ENCODE measurements around the gene KRTAP19-4.
"Not testable (repeated sequence)": the region's sequence is repeated elsewhere in the genome, so short reads cannot be mapped to it uniquely, and the experiment has no call there.

The KRTAP19-4 gene, protein sequence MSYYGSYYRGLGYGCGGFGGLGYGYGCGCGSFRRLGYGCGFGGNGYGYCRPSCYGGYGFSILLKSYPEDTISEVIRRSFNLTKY

DNA sequence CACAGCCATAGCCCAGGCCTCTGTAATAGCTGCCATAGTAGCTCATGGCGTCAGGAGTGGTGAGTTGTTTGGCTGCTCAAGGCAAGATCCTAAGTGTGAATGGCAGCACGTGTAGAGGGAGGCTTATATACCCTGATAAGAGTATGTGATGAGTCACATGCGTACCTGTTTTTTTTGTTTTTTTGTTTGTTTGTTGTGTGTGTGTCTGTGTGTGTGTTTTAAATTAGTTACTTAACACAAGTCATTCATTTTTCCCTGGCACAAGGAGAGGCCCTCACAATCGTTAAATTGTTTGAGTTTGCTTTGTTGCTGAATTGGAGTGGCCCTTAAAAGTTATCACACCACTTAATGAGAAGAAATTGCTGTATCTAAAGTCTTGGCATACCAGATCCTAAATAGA lies at the start of gene KRTAP19-4:
Gene KRTAP19-4 (minus strand): TSS at position 101 of the 400 bp plus-strand sequence. CDS start 55 bp downstream, at position 46.
- no peak for DNase-seq (ENCODE audit: low read depth)

DNA sequence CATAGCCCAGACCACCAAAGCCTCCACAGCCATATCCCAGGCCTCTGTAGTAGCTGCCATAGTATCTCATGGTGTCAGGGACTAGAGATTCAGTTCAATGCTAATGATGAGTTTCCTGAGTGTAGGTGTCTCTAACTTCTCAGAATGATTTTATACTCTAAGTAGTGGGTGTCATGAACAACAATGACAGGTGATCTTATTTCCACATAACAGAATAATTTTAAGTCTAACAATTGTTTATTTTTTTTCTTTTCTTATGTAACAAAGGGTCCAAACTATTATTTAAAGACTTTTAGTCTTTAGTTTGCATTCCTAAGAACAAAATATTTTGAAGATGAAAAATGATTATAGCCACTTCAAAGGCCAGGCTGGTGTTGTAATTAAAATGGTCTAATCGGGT lies 44.8 kb upstream of the KRTAP19-4 start, which contains the start of gene KRTAP19-6:
Gene KRTAP19-6 (minus strand): TSS at position 101 of the 400 bp plus-strand sequence. CDS start 31 bp downstream, at position 70.
- no peak for DNase-seq (ENCODE audit: low read depth)

DNA sequence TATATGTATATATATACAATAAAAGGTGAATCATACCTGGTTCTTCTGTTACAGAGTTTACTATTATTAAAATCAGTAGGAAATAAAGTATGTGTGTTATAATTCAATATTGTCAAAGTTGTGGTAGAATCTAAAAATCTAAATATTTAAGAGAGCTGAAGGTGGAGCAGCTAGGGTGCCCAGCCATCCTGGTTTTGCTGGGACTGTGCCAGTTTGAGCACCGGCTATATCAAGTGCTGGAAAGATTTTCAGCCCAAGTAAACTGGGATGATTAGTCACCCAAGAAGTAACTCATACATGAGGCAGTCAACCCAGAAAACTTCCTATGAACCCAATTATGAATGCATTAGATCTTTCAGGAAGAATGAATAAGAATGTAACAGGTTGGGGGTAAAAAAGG lies 21.9 kb upstream of the KRTAP19-4 start:
- no peak for DNase-seq (ENCODE audit: low read depth)

DNA sequence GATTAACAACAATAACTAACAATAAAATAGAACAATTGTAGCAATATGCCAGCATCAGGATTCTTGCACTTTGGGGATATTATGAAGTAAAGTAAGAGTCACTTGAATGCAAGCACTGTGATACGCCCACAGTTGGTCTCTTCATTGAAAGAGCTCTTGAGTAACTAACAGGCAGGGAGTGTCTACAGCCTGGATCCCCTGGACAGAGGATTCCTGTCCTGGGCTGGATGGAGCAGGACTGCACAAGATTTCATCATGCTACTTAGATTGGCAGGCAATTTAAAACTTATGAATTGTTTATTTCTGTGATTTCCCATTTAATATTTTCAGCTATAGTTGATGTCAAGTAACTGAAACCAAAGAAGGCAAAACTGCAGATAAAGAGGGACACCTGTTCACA lies 18.7 kb upstream of the KRTAP19-4 start:
- no peak for DNase-seq (ENCODE audit: low read depth)

DNA sequence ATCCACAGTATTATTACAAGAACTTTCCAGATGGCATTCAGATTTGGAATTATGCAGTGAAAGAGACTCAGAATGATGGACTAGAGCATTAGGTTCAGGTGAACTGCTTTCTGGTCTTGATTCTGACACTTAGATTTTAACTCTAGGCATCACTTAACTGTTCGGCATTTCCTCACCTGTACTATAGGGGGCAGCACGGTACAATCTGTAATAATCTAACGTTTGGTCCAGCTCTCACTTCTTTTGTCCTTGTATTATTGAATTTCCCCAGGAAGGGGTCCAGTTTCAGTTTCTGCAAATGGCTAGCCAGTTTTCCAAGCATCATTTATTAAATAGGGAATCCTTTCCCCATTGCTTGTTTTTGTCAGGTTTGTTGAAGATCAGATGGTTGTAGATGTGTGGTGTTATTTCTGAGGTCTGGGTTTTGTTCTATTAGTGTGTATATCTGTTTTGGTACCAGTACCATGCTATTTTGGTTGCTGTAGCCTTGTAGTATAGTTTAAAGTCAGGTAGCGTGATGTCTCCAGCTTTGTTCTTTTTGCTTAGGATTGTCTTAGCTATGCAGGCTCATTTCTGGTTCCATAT lies 8.7 kb upstream of the KRTAP19-4 start:
- DNase-seq (ENCODE audit: low read depth) = not testable (repeated sequence)

DNA sequence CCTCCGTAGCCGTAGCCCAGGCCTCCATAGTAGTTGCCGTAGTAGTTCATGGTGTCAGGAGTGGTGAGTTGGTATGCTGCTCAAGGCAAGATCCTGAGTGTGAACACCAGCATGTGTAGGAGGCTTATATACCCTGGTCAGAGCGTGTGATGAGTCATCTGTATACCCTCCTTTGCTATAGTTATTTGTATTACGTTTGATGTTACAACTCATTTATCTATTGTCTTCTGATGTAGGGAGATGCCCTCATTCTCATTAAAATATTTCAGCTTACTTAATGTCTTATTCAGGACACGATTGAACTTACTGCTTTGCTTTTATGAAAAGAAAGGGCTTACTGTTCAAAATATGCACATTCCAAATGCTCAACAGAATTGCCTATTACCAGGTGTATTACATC lies 5.1 kb upstream of the KRTAP19-4 start, which contains the start of gene KRTAP19-5:
Gene KRTAP19-5 (minus strand): TSS at position 101 of the 400 bp plus-strand sequence. CDS start 51 bp downstream, at position 50.
- DNase-seq (ENCODE audit: low read depth) = no peak

DNA sequence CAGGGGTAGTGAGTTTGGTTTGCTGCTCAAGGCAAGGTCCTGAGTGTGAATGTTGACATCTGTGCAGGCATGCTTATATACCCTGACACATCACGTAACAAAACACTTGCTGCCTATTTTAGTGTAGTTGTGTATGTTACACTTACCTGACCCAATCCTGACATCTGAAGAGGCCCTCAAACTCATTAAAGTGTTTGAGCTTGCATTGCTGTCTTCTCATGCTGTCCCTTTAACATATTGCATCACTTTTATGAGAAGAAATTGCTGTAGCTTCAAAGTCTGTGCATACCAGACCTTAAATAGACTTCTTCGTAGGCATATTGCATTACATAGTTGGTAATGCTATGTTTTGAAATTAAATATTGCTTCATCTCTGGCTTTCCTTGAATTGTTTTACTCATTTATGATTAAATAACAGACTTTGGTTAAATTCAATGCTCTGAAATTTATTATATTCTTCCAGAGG lies 5.0 kb downstream of the KRTAP19-4 start, which contains the start of gene KRTAP19-3:
Gene KRTAP19-3 (minus strand): TSS at position 51 of the 466 bp plus-strand sequence. CDS start 56 bp downstream, outside the sequence.
- no peak for DNase-seq (ENCODE audit: low read depth)

DNA sequence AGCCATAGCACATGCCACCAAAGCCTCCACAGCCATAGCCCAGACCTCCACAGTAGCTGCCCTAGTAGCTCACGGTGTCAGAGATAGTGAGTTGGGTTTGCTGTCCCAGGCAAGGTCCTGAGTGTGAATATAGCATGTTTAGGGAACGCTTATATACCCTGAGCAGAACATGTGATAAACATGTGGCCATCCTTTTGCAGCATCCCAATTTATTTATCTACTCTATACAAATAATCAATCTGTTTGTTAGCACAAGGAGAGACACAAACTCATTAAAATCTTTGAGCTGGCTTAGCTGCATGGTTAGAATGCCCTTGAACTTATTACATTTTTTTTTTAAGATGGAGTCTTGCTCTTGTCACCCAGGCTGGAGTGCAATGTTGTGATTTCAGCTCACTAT lies 9.6 kb downstream of the KRTAP19-4 start, which contains the start of gene KRTAP19-2:
Gene KRTAP19-2 (minus strand): TSS at position 101 of the 400 bp plus-strand sequence. CDS start 88 bp downstream, at position 13.
- DNase-seq (ENCODE audit: low read depth) = no peak

DNA sequence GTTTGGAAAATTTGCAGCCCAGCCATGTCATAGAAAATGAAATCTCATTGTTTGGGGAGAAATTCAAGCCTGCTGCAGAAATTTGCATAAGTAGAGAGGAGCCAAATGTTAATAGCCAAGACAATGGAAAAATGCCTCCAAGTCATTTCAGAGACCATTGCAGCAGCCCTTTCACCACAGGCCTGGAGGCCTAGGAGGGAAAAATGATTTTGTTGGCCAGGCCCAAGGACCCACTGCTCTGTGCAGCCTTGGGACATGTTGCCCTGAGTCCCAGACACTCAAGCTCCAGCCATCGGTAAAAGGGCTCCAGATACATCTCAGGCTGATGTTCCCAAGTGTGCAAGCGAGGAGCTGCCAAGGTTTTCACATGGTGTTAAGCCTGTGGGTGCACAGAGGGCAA lies 10.8 kb downstream of the KRTAP19-4 start:
- no peak for DNase-seq (ENCODE audit: low read depth)

DNA sequence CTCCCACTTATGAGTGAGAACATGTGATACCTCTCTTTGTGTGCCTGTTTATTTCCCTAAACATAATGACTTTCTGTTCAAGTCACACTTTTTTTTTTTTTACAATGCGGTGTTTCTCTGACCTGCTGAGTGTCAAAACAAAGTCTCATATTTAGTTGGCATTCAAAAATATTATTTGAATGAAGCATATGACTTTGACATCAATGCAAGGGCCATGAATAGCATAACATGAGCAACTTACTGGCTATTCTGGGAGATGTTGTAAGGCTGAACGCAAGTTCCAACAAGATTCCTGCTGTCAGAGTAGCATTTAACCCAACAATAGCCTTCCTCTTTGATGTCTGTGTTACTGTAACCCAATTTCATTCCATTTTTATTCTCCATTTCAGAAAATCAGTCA lies 14.8 kb downstream of the KRTAP19-4 start:
- no peak for DNase-seq (ENCODE audit: low read depth)

DNA sequence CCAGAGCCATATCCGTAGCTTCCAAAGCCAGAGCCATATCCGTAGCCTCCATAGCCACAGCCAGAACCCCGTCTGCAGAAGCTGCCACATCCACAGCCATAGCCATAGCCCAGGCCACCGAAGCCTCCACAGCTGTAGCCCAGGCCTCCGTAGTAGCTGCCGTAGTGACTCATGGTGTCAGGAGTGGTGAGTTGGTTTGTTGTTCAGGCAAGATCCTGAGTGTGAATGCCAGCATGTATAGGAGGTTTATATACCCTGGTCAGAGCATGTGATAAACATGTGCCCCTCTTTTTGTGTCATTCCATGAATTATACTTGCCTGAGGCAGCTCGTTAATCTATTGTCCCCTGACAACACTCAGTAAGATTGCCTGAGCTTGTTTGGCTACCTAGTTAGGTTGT lies 16.8 kb downstream of the KRTAP19-4 start, which contains the start of gene KRTAP19-1:
Gene KRTAP19-1 (minus strand): TSS at position 223 of the 400 bp plus-strand sequence. CDS start 50 bp downstream, at position 173.
- no peak for DNase-seq (ENCODE audit: low read depth)

DNA sequence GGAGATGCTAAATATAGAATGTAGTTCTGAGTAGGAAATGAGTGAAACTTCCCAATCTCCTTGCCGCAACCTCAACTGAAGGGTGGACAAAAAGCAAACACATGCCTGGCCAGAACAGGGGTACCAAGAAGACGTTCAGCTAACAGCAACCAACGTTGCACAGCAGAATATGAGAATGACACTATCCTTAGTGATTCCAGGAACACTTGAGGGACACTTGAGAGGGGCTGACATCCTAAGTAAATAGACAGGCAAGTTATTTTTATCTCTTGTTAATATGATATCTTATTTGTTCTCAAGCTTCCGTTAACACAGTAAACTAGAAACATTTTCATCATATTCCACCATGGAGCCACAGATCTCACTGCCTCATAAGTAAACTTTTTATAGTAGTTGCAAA lies 17.7 kb downstream of the KRTAP19-4 start:
- no peak for DNase-seq (ENCODE audit: low read depth)

DNA sequence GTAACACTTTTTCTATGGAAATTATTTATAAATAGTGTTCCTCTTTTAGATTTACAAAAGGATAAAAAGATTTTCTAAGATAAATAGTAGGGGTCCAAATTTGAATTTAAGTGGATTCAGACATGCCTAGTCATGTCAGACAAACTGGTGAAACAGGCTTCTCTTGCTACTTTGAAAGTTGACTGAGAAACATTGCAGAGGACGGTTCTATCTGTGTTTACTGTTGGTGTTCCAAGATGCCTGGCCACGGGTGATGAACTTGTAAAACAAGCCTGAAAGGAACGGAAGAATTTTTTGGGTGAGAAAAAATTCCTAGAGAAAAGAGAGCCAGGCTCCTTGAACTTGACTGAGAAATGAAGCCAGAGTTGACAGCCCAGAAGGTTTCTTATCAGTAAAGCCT lies 19.0 kb downstream of the KRTAP19-4 start:
- no peak for DNase-seq (ENCODE audit: low read depth)

DNA sequence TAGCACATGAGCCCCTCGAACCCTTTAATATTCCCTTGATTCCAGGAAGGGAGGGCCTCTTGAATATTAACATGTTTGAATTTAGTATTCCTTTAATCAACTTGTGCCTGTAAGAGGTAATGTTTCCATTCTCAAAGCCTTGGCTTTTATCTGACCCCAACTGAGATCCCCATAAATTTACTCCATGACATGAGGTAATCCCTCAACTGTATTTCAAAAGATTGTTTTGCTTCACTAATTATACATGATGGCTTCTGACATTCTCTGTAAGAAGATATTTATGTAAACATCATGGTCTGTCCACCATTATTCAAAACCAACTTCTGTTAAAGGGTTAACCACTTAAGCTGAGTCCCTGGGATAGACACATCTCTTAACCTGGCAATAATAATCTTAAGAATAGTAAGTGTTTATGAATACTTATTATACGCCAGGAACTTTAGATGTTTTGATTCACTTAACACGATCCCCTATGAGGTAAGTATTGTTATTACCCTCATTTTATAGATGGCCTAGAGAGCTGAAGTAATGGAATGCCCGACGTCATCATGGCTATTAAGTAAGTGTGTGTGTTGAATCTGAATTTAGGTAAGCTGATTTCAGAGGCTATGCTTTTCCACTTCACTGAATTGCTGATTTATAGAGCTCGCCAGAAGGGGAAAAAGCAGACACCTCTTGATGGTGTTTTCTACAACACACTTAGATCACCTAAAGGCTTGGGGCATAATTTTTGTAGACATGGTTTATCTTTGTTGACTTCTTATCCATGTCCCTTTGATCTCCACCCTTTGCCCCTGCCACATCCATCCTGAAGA lies 27.9 kb downstream of the KRTAP19-4 start:
- DNase-seq (ENCODE audit: low read depth) = no peak

DNA sequence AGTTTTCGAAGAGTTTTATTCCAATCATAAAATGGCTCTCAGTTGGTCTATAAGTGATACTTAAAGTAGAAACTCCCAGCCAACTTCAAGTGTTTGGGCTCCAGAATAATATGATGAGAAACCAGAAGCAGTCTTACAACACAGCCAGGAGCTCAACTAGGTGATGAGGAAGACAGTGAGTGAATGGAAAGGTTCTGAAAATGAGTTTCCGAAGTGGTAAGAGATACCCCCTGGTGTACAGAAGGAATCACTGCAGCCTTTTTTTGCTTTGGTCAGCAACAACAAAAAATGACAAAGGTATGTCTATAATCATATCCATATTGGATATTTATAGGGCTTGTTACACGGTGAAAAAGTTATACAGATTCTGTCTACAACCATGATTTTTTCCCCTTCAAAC lies 33.3 kb downstream of the KRTAP19-4 start:
- DNase-seq (ENCODE audit: low read depth) = no peak

DNA sequence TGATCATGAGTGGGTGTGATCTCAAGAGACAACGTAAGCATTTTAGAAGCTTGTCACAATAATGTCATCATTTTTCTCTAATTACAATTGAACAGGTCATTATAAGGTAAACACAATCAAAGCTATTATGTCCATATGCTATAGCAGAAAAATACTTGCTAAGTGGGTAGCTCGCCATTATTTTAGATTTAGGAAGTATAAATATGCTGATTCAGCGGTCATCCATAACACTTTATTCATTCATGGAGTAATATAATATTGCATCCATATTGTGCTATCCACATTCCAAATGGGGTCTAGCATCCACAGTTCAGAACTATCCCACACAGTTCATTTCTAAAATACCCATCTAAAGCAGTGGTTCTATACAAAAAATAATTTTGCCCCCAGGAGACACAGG lies 48.5 kb downstream of the KRTAP19-4 start:
- DNase-seq (ENCODE audit: low read depth) = no peak

DNA sequence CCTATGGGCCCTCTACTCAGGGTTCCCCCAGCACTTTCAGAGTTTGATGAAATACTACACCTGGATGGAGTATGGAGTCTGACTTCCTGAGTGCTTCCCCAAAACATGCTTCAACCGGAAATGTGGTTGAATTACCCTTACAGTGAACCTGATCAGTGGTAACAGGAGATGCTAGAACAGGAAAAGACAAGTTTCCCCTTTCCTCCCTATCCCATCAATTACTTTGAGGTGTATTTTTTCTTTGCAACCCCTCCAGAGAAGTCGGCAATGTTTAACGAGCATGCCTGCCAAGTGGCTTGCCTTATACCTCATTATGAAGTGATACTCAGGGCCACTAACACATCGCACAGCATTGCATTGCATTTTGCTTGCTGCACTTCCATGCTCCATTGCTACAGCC lies 49.9 kb downstream of the KRTAP19-4 start:
- no peak for DNase-seq (ENCODE audit: low read depth)

Data from activated T-helper 1 cell treated with Interleukin-2 at 50 U/mL for 16 hours (primary cell).